ENCODE measurements around the gene UBE2H.
"Not testable (repeated sequence)": the region's sequence is repeated elsewhere in the genome, so short reads cannot be mapped to it uniquely, and the experiment has no call there.

UBE2H gene

DNA sequence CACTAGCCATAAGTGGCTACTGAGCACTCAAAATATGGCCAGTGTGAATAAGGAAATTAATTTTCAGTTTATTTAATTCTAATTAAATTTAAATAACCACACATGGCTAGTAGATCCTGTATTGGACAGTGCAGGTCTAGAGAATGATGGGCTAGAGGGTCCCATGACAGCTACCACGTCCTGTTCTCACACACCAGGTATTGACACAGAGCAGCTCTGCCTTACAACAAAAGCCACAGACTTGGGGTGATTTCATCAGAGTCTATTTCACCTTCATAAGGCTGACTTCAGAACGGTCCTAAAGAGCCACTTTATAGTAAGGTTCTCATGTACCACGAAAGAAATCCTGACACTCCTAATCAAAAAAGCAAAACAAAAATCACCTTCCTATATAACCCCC lies 111.3 kb downstream of the UBE2H start:
- no peak for DNase-seq

DNA sequence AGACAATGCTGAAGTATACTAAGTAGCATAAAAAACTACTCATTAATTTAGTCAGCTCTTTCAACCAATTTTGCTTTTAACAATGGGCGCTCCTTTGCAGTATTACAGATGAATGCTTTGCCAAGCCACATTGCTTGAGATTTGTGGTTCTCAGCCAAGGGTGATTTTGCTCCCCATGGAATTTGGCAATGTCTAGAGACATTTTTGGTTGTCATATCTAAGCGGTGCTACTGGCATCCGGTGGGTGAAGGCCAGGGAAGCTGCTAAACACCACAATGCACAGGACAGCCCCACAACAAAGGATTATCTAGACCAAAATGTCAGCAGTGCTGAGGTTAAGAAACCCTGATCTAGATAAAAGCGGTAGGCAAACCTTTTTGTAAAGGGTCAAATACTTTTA lies 112.0 kb downstream of the UBE2H start:
- DNase-seq = no peak

DNA sequence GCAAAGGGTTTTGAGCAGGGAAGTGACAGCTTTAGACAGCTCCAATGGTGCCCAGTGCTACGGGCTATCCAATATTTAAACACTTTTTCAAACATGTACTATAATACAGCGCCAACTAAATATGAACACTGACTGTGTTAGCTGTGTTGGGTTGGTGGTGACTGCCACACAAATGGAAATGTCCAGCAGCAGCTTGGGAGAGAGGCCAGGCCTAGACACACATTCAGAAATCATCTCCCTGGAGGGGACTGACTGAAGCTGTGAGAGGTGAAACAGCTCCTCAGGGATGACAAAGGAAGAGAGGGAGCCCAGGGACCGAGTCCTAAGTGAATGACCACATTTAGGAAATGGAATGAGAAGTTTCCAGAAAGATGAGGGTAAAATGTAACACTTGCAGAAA lies 115.8 kb downstream of the UBE2H start:
- no peak for DNase-seq

DNA sequence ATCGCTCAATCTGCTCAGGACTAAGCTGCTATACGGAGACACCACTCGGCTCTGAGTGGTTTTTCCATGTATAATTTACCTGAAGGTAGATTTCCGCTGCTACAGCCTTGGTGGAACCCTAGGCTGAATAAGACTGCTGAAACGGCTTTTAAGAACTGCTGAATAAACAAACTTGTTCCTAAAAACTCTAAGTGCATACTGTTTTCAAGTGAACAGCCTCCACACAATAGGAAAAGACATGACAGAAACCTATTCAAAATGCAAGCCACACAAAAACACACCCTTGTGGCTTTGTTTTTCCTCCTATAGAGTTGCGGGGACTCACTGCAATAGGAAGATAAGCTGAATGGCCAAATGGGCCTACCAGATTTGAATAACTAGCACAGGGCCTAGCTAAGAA lies 117.2 kb downstream of the UBE2H start:
- no peak for DNase-seq

DNA sequence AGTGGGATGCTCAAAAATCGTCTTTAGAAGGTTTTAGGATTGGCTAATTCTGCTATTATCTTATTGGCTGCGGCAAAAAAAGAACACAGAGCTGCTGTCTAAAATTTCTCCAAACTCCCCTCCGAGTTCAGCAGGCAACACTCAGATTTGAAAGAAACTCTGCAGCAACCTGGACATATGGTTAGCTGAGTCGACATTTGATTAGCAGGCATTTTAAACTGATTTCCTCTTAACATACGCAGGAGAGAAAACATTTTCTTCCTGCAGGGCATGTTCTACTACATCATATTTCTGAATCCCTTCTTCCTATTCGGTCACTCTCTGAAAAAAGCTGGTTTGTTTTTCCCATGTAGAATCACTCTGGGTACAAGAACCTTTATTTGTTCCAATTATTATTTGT lies 119.4 kb downstream of the UBE2H start:
- DNase-seq = not testable (repeated sequence)

DNA sequence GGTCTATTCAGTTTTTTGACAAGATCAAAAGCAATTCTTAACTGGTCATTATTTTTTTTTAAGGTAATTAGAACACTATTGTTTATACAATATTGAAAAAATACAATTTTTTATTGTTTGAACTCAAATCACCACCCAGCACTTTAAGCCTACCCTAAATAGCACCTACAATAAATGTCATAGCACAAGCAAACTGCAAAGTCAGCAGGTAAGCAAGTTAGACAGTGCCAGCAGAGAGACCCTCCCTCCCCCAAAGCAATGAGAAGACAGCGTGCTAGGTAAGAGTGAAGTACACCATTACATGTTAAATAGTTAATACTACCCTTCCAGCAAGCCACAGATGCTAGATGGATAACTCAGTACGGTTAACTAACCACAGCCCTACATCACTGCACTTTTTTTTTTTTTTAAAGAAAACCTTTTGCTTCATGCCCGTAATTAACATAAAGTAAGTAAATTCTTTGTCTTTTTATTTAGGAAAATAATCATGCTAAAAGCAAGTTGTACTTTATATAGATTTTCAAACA lies 120.0 kb downstream of the UBE2H start:
- no peak for DNase-seq

DNA sequence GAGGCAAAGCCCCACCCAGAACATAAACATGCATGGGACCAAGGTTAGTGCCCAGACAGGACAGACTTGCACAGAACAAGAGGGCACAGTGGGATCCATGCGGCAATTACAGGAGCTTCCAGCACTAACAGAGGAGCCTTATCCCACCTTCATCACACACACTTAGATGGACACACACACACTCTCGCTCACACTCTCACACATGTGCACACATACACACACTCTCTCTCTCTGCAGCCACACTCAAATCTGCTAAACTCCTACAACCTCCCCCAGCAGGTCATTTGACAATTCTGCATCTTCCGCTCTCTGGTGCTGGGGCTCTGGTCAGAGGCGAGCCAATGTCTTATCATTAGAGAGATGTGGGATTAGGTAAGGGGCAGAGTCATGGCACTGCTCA lies 120.5 kb downstream of the UBE2H start:
- no peak for DNase-seq

DNA sequence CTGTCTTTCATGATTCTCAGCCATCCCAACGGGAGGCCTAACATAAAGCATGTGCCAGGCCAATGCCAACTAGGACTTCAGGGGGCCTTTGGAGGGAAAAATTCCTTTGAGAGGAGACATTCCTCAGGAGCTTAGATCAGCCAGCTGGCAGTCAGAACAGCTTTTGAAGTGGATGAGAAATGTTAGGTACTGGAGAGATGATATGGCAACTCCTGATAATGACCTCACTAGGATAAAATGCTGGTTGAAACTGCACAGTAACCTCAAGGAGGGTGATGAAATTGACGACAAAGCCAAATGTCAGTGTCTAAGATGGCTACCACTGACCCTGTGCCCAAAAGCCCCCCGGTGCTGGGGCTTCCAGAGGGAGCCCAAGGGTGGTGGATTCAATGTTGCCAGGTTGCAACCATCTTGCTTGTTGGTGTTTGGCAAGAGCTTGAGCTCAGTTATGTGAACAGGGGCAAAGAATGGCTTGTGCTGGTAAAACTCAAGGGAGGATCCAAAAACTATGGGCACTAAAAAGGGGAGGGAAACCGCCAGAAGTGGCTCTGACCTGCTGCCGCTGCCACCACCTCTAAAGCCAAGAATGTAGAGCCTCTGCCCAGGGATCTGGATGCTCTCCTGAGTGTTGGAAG lies 121.2 kb downstream of the UBE2H start:
- DNase-seq = no peak

DNA sequence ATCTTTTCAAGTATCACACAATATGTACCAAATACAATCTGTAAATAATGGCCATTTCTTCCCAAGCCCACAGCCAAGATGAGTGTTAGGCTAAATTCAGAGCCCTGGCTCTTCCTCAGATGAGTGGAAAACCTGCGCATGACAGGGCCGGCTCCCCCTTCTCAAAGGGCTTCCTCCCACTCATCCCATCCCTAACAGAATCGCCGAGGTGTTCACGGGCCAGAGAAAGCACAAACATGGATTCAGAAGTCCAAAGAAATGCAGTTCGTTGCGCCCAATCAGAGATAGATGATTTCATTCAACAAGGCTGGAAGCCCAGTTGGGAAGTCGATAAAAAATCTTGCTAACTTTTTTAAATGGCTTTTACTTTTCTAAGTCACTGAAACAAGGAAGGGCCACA lies 121.8 kb downstream of the UBE2H start:
- DNase-seq = no peak

DNA sequence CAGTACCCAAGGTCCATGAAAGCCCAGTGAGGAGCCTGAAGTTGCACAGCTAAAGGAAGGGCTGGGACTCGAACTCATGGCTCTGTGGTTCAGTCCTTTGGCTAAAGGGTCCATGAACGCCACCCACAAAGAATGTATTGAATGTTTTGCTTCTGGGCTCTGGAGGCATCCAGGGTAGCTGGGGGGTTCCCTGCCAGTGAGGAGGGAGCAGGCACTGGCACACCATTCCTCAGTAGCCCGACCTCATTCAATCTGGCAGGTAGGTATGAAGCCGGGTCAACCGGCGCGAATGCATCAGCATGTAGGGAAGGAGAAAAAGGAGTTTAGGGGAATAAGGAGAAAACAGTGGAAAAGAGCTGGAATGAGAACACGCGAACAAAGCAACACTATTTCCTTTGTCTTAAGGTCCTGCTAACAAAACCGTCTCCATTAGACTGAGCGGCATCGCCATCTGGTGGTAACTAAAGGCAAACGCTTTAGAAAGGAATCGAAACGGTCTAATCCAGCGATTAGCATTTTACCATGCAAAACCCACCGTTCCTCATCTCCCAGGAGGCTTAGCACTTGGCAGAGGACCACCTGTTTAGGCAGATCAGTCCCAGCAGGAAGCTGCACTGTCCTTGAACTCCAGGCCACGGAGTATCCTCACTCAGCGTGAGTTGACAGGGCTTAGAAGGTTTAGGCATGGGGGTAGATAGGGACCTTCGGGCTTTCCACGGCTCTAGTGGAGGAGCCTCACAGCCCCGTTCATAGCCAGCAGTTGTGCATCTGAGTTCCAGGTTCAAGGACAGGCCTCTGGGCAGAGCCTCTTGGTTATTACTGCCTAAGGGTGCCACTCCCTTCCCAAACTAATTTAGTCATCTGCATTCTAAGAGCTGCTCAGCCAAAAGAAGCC lies 122.8 kb downstream of the UBE2H start:
- peak; percentile 58 for DNase-seq

DNA sequence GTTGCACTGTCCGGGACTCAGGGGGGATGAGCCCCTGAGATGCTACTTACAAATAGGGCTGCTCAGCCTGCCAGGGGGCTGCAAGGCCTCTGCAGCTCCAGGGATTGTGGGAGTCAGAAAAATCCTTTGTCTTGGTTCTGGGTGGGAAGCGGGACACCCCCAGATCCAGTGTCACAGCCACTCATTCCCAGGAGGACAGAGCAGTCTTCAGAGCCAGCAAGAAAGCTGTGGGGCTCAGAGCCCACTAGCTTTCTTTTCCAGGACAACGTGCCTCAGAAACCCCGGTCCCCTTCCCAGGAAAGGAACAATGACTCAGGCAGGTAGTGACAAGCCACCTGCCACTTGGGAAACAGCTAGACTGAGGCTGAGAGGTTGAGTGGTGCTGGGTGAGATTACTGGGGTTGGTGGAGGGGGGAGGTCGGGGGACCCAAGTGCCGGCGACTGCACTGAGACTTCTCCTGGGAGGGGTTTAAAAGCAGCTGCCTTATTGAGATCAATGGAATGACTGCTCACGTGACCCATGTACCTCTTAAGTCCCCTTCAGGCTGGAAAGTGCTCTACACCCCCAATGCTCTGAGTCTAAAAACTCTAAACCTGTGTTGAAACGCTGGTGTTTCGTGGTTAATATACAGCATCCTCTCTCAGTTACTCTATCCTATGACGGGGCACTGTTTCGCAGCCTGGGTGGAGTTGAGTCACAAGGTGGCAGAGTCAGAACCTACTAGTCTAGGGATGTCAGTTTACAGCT lies 123.6 kb downstream of the UBE2H start:
- DNase-seq = no peak

DNA sequence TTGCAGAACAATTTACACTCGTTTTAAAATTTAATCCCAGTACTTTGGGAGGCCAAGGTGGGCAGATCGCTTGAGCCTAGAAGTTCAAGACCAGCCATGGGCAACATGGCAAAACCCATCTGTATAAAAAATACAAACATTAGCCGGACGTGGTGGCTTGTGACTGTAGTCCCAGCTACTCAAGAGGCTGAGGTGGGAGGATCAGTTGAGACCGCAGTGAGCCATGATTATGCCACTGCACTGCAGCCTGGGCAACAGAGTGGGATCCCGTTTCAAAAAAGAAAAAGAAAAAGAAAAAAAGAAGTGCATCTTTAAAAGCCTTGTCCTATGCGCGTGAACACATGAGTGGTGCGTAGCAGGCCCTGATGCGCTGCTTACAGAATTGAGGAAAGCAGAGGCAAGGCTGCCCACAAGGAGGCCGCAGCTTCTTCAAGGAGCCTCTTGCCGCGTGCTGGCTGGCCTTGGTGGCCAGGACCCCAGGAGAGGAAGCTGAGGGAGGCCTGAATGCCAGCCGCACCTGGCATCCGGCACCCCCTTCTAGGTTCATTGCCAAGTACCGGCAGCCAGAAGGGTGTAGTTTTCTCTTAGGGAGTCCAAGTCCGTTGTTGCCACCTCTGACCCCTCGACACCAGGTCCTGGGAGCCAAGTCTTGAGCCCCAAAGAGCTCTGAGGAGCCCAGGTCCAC lies 124.5 kb downstream of the UBE2H start:
- no peak for DNase-seq

DNA sequence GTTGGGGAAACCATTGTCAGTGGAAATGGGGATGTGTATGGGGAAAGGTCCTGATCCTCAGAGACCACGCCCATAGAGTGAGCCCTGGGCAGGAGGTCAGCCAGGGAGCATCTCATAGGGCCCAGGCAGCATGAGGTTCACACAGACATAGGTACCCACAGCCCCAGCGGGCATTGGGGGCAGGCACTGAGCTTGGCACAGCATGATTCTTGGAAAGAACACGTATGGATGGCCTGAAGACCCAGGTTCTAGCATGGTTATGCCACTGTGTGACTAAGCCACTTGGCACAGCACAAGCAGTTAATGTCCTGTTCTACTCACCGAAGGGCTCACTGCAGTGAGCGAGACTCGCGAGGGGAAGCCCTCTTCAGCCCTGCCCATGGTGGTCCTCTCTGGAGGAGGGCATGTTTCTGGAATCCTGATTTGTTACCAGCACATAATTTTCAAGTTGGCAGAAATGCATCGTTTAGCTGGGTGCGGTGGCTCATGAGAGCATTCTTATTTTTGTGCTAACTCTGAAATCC lies 125.2 kb downstream of the UBE2H start:
- DNase-seq = no peak

DNA sequence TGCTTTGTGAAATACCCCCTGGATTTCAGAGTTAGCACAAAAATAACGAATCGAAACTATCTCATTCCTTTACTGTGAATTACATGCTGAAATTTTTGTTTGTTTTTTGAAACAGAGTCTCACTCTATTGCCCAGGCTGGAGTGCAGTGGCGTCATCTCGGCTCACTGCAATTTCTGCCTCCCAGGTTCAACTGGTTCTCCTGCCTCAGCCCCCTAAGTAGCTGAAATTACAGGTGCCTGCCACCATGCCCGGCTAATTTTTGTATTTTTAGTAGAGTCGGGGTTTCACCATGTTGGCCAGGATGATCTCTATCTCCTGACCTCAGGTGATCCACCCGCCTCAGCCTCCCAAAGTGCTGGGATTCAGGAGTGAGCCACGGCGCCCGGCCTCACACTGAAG lies 125.9 kb downstream of the UBE2H start:
- DNase-seq = not testable (repeated sequence)

DNA sequence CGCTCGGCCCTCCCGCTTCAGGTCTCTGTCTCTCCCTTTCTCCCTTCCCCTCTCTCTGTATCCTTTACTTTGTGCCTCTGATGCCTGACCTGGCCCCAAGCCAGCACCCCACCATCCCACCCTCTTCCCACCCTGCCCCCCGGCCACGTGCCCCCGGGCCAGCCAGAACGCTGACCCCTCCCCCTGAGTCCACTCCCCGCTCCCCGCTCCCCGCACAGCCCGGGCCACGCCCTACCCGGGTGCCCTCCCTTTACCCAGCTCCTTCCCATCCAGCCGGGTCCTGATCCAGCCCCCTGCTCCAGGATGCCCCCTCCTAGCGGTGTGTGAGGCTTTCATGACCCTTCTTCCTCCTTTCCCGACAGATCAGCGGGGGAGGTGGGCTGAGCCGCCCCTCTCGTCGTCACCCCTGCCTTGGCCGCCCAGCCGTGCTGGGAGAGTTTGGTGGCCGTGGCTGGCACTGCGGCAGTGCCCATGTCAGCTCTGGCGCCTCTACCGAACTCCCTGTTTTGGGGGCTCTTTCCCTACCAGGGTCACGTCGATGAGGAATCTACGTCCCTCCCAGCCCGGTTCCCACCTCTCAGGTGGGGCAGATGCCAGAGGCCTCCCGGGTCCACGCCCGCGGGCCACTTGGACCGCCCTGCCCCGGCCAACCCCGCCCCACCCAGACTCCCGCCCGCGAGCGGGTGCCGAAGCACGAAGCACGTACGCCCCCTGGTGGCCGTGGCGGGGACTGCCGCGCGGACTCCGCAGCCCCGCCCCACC lies 127.4 kb downstream of the UBE2H start:
- peak; percentile 90 for DNase-seq

DNA sequence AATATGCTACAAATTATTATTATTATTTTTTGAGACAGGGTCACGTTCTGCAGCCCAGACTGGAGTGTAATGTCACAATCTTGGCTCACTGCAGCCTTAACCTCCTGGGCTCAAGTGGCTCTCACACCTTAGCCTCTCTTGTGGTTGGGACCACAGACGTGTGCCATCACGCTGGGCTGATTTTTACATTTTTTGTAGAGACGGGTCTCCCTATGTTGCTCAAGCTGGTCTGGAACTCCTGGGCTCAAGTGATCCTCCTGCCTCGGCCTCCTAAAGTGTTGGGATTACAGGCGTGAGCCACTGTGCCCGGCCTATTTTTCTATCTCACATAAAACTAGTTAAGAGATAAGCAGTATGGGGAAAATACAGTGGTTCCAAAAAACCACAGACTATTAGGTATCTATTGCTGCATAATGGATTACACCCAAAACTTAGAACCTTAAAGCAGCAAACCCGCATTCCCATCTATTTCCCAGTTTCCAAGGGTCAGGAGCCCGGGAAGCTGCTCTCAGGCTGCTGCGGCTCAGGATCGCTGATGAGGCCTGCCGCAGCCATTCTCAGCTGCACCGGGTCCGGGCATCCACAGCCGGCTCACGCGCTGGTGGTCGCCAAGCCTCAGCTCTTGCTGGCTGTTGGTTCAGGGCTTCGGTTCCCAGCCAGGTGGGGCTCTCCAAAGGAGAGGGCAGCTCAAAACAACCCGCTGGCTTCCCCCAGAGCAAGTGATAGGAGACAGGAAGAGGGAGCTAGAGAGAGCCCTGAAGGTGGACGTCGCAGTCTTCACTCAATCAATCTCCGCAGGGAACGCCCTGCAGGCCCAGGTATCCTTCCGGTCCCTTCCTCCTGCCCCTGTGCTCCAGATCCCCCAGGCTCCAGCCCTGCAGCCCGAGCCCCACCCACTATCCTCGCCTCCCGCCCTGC lies 128.2 kb downstream of the UBE2H start:
- no peak for DNase-seq

DNA sequence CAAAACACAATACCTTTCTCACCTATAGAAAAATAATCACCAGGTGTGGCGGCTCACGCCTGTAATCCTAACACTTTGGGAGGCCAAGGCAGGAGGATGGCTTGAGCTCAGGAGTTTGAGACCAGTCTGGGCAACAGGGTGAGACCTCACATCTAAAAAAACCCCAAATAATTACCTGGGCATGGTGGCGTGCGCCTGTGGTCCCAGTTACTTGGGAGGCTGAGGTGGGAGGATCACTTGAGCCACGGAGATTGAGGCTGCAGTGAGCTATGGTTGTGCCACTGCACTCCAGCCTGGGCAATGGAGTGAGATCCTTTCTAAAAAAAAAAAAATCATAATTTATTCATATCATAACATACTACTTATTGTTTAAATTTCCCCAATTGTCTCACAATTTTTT lies 129.6 kb downstream of the UBE2H start:
- not testable (repeated sequence) for DNase-seq

DNA sequence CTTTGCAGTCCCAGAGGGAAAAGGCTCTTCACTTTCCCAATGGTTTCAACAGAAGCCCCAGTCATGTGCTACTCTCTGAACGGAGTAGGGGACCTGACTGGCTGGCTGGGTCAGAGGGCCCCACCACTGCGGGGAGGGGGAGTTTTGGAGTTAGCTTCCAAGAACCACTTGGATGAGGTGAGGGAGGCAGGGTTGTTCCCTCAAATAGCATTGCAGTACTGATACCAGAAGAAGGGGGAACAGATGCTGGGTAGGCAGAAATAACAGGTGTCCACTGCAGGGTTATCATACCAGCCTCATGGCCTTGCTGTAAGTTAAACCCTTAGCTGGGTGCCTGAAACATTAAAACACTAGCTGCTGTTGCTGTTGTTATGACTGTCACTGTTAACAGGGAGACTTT lies 131.3 kb downstream of the UBE2H start:
- no peak for DNase-seq

DNA sequence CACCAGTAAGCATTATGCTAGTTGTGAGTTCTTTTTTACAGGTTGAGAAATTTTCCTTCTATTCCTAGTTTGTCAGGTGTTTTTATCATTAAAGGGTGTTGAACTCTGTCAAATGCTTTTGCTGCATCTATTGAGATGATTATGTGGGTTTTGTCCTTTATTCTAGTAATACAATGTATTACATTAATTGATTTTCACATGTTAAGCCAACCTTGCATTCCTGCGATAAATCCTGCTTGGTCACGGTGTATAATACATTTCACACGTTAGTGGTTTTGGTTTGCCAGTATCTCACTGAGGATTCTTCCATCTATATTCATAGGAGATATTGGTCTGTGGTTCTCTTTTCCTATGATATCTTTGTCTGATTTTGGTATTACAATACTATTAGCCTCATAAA lies 136.0 kb downstream of the UBE2H start:
- no peak for DNase-seq

DNA sequence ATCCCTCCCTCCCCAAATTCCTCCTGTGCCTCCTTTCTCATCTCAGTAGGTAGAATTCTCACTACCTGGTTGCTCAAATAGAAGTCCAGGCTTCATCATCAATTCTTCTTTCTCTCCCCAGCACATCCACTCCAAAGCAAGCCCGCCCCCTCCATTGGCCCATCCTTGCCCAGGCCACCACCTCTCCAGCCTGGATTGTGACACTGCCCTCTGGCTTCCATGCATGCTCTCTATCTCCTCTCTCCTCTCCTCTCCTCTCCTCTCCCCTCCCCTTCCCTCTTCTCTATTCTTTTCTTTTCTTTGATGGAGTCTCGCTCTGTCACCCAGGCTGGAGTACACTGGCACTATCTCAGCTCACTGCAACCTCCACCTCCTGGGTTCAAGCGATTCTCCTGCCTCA lies 144.9 kb downstream of the UBE2H start:
- no peak for DNase-seq

Data from activated naive CD4-positive, alpha-beta T cell treated with anti-CD3 and anti-CD28 coated beads, Interleukin-2, amount 50 U/mL, for 16 hours (primary cell).